Smooth muscle cell (in vitro differentiated cells): Measurements from ENCODE around the gene ARMC2. TPM values are rescaled to one million over a fixed set of nuclear protein-coding genes. Genes with fewer than 3 reads are reported as not detected.
A peak's percentile ranks its signal among the peaks of the same experiment; 100 is the strongest.

ENCODE experiments used
- DNase-seq: peaks from one replicate; lab custom pipeline; 2025; ENCODE audit not compliant: unreplicated experiment; lab: John Stamatoyannopoulos, UW
- H2AFZ ChIP-seq: fragments of 200-600 bp; sonication (generic); 2 replicates; pipeline ENCODE4 v1.6.0; 2016; ENCODE audit warnings: antibody characterized with exemption, low read depth, mild to moderate bottlenecking
- H3F3A ChIP-seq: fragments of 200-600 bp; sonication (generic); 2 replicates; pipeline ENCODE4 v1.6.0; 2017; ENCODE audit warnings: antibody characterized with exemption, low read depth
- H3K27ac ChIP-seq: fragments of 200-600 bp; sonication (generic); 2 replicates; pipeline ENCODE4 v1.5.1; 2016; ENCODE audit warnings: low read depth, mild to moderate bottlenecking
- H3K27me3 ChIP-seq: fragments of 200-600 bp; sonication (generic); 2 replicates; pipeline ENCODE4 v1.6.1; 2016; ENCODE audit warnings: low read depth, mild to moderate bottlenecking
- H3K36me3 ChIP-seq: fragments of 200-600 bp; sonication (generic); 2 replicates; pipeline ENCODE4 v1.5.1; 2016; ENCODE audit warnings: low read depth
- H3K4me1 ChIP-seq: fragments of 200-600 bp; sonication (generic); 2 replicates; pipeline ENCODE4 v1.5.1; 2016; ENCODE audit warnings: low read depth
- H3K4me2 ChIP-seq: fragments of 200-600 bp; sonication (generic); 2 replicates; pipeline ENCODE4 v1.6.0; 2016; ENCODE audit warnings: mild to moderate bottlenecking
- H3K4me3 ChIP-seq: fragments of 200-600 bp; sonication (generic); 2 replicates; pipeline ENCODE4 v1.5.1; 2016; ENCODE audit warnings: mild to moderate bottlenecking
- H3K79me2 ChIP-seq: fragments of 200-600 bp; sonication (generic); 2 replicates; pipeline ENCODE4 v1.6.0; 2016; ENCODE audit warnings: low read depth, mild to moderate bottlenecking
- H3K9ac ChIP-seq: fragments of 200-600 bp; sonication (generic); 2 replicates; pipeline ENCODE4 v1.6.0; 2016; ENCODE audit warnings: low read depth
- H3K9me3 ChIP-seq: fragments of 200-600 bp; sonication (generic); replicated peaks from 2 replicates; pipeline ENCODE4 v1.5.1; 2016; ENCODE audit warnings: low read depth
- H4K20me1 ChIP-seq: fragments of 200-600 bp; sonication (generic); 2 replicates; pipeline ENCODE4 v1.6.0; 2016; ENCODE audit warnings: low read depth
- WGBS: methylation state at CpG from one replicate; pipeline ENCODE4 v1.1.7; 2016; ENCODE audit warnings: low lambda C conversion rate; 5-methylcytosine and 5-hydroxymethylcytosine counted together
- polyA plus RNA-seq: library from polyadenylated mRNA; unstranded; fragments of >200 nt; fragmentation: Nextera tagmentation; extraction: Ambion mirVana; gene quantifications from 2 replicates; pipeline ENCODE4 v1.2.1, GENCODE V29; 2016
- total RNA-seq: library from RNA; depleted of rRNA; stranded (reverse); fragments of >200 nt; gene quantifications from 2 replicates; pipeline ENCODE4 v1.2.3, GENCODE V29; 2014
- TF ChIP-seq, protein P1 (sequence below): fragments of 200-600 bp; sonication (generic); IDR thresholded peaks from 2 replicates; pipeline ENCODE4 v1.5.1; 2017; ENCODE audit warnings: borderline replicate concordance, mild to moderate bottlenecking, antibody characterized with exemption; ENCODE audit not compliant: insufficient read depth, poor library complexity, severe bottlenecking

The ARMC2 gene
- total and polyA plus RNA-seq, 2 experiments from 2014 or later = 2.0 to 2.6 TPM

DNA sequence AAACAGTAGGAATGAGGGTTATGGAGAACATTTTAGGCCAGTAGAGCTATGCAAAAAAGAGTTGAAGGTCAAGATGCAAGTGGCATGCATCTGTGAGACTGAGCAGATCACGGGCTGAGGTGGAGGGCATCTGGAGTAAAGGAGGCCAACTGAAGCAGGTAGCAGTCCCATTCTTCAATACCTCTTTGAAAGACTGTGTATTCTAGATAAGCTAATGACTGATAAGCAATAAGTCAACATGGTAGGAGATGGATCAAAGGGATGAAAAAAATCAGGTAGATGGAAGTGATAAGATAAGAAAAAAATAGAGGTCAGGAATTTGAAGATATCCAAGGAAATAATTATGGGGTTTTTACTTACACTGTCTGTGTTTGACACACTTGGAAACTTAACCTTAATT, 55.6 kb downstream of the ARMC2 start:
- no peak overlapping the region for H3K4me3 ChIP-seq
- peaks cover 5% of the 10 kb centered on the region for H3K4me1 ChIP-seq
- H4K20me1 ChIP-seq = no peaks in the 10 kb centered on the region
- H3K27me3 ChIP-seq = no peaks in the 10 kb centered on the region
- H3K27ac ChIP-seq = no peak overlapping the region
- no peak overlapping the region for H2AFZ ChIP-seq
- no peak overlapping the region for H3K9ac ChIP-seq
- H3K9me3 ChIP-seq = no peaks in the 10 kb centered on the region
- no peaks in the 10 kb centered on the region for H3K79me2 ChIP-seq
- no peak overlapping the region for H3K4me2 ChIP-seq
- no peaks in the 10 kb centered on the region for H3F3A ChIP-seq
- no peaks in the 10 kb centered on the region for H3K36me3 ChIP-seq
- WGBS = 81% methylated on average over 1 of the region's 1 CpG
- no peak for DNase-seq
- TF ChIP-seq, protein P1, sequence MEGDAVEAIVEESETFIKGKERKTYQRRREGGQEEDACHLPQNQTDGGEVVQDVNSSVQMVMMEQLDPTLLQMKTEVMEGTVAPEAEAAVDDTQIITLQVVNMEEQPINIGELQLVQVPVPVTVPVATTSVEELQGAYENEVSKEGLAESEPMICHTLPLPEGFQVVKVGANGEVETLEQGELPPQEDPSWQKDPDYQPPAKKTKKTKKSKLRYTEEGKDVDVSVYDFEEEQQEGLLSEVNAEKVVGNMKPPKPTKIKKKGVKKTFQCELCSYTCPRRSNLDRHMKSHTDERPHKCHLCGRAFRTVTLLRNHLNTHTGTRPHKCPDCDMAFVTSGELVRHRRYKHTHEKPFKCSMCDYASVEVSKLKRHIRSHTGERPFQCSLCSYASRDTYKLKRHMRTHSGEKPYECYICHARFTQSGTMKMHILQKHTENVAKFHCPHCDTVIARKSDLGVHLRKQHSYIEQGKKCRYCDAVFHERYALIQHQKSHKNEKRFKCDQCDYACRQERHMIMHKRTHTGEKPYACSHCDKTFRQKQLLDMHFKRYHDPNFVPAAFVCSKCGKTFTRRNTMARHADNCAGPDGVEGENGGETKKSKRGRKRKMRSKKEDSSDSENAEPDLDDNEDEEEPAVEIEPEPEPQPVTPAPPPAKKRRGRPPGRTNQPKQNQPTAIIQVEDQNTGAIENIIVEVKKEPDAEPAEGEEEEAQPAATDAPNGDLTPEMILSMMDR = no peak

DNA sequence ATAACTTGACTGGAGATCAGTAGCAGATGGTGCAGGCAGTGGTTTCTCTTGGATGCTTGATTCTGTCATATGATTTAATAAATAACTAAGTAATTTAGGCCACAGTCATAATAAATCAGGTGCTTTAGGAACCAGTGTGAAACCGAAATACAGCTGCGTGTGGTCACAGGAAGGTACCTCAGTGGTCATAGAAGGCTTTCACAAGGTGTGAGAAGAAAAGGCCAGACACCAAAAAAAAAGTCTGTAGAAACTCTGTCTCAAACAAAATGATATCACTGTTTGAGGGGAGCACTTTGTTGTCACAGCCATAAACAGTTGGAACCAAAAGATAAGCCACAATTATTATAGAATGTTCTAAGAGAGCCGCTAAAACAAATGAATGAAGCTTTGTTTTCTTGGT, 56.5 kb downstream of the ARMC2 start:
- no peak for DNase-seq
- Histone ChIP-seq H3K9me3 (no peaks in the 10 kb centered on the region), H3K9ac (no peak overlapping the region), H3K79me2 (no peaks in the 10 kb centered on the region), H2AFZ (no peak overlapping the region), H3K27me3 (no peaks in the 10 kb centered on the region), H3K4me2 (no peak overlapping the region), H4K20me1 (no peaks in the 10 kb centered on the region), H3K36me3 (no peaks in the 10 kb centered on the region), H3F3A (no peaks in the 10 kb centered on the region), H3K4me3 (no peak overlapping the region), H3K27ac (no peak overlapping the region), H3K4me1 (peaks cover 5% of the 10 kb centered on the region)
- TF ChIP-seq, protein P1 = no peak
- 78% methylated on average over 3 of the region's 3 CpGs for WGBS

DNA sequence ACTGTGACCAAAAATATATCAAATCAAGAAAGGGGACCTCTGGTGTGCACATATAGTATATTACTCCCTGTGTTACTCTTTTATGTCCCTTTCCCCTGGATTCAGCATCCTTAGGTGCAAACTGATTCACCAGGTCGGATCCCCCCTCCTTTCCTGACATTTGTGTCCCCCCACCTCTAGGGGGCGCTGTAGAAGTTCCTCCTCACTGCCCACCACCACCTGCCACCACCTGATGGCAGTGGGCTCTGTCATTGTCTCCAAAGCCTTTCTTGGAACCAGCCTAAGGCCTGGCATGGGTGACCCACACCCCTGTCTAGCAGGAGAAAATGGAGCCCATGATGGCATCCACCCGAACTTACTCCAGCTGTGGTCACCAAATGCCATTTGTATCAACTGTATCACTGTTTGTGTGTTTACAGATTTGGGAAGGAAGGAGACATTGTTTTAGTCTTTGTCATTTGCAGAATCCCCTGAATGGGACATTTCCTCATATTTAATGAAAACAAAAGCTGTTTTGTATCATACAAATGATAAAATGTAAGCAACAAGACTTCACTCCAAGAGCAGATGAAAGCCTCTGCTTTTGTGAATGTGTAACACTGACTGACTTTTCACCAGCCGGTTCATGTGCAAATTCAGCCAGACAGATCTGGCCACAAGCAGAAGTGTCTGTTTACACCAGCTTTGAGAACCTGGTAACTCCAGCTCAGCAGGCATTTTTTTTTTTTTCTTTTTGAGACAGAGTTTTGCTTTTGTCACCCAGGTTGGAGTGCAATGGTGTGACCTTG, 66.2 kb downstream of the ARMC2 start:
- Histone ChIP-seq H3K27me3 (no peaks in the 10 kb centered on the region), H3F3A (no peaks in the 10 kb centered on the region), H3K79me2 (no peaks in the 10 kb centered on the region), H3K36me3 (no peaks in the 10 kb centered on the region), H3K9me3 (no peaks in the 10 kb centered on the region), H3K4me1 (no peaks in the 10 kb centered on the region), H3K9ac (no peak overlapping the region), H3K27ac (no peak overlapping the region), H4K20me1 (no peaks in the 10 kb centered on the region), H3K4me3 (no peak overlapping the region), H2AFZ (no peak overlapping the region), H3K4me2 (no peak overlapping the region)
- WGBS = 58% methylated on average over 4 of the region's 4 CpGs
- TF ChIP-seq, protein P1 = peak; percentile 51
- DNase-seq = no peak

DNA sequence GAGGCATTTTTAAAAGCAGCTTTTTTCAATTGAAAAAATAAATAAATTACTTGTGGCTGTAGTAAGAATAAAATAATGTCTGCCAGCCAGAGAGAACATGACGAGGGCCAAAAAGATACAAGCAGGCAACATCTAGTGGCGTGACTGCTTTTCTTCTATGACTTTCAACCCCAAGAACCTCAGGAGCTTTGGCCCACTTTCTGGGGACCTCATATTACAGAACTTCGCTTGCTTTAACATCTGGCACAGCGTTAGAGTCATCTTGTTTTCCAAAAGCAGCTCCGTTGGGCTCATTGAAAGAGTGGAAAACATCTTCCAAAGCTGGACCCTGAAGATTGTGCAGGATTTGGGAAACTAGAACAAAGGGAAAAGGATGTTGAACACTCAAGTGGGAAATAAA, 67.0 kb downstream of the ARMC2 start:
- no peak overlapping the region for H3K4me2 ChIP-seq
- no peaks in the 10 kb centered on the region for H4K20me1 ChIP-seq
- no peaks in the 10 kb centered on the region for H3K36me3 ChIP-seq
- no peaks in the 10 kb centered on the region for H3K4me1 ChIP-seq
- H3F3A ChIP-seq = no peaks in the 10 kb centered on the region
- no peak overlapping the region for H2AFZ ChIP-seq
- H3K79me2 ChIP-seq = no peaks in the 10 kb centered on the region
- TF ChIP-seq, protein P1 = no peak
- H3K4me3 ChIP-seq = no peak overlapping the region
- 97% methylated on average over 5 of the region's 5 CpGs for WGBS
- no peak overlapping the region for H3K27ac ChIP-seq
- DNase-seq = no peak
- no peak overlapping the region for H3K9ac ChIP-seq
- H3K9me3 ChIP-seq = no peaks in the 10 kb centered on the region
- no peaks in the 10 kb centered on the region for H3K27me3 ChIP-seq
